Mucosa of stomach (tissue), 1 donor: Measurements from ENCODE around the gene HRAS.
"Not testable (repeated sequence)": the region's sequence is repeated elsewhere in the genome, so short reads cannot be mapped to it uniquely, and the experiment has no call there.

Experiments used
- H3K27me3 ChIP-seq: one replicate; pipeline ENCODE4 v1.7.0; 2013; ENCODE audit warnings: mild to moderate bottlenecking, low read length; ENCODE audit not compliant: control insufficient read depth, insufficient read depth
- H3K36me3 ChIP-seq: one replicate; pipeline ENCODE4 v1.7.0; 2013; ENCODE audit warnings: low read length; ENCODE audit not compliant: control insufficient read depth, insufficient read depth
- H3K4me1 ChIP-seq: one replicate; pipeline ENCODE4 v1.7.0; 2013; ENCODE audit warnings: mild to moderate bottlenecking, low read length; ENCODE audit not compliant: control insufficient read depth, insufficient read depth
- H3K4me3 ChIP-seq: one replicate; pipeline ENCODE4 v1.7.0; 2013; ENCODE audit warnings: low read length
- H3K9ac ChIP-seq: one replicate; pipeline ENCODE4 v1.7.0; 2013; ENCODE audit warnings: mild to moderate bottlenecking, low read length, moderate library complexity
- H3K9me3 ChIP-seq: one replicate; pipeline ENCODE4 v1.7.0; 2013; ENCODE audit warnings: mild to moderate bottlenecking, low read length, moderate library complexity; ENCODE audit not compliant: control insufficient read depth
- donor health status: Pancreatic carcinoma.

The HRAS gene

GRCh38 chr11:520428-521176 is 14.8 kb downstream of the HRAS start:
- no peak overlapping the region for H3K4me3 ChIP-seq
- no peaks in the 10 kb centered on the region for H3K4me1 ChIP-seq
- H3K36me3 ChIP-seq: no peaks in the 10 kb centered on the region
- H3K9me3 ChIP-seq: no peaks in the 10 kb centered on the region
- H3K9ac ChIP-seq: no peak overlapping the region
- peaks cover 3% of the 10 kb centered on the region for H3K27me3 ChIP-seq

- Histone ChIP-seq H3K9me3 (no peaks in the 10 kb centered on the region), H3K4me3 (no peak overlapping the region), H3K9ac (peak overlapping the region; percentile 34), H3K36me3 (no peaks in the 10 kb centered on the region), H3K4me1 (no peaks in the 10 kb centered on the region), H3K27me3 (peaks cover 3% of the 10 kb centered on the region)
Observed at GRCh38 chr11:518463-519202, 16.7 kb downstream of the HRAS start.

GRCh38 chr11:516918-517685 is 18.3 kb downstream of the HRAS start:
- H3K36me3 ChIP-seq, H3K4me3 ChIP-seq, H3K9ac ChIP-seq, H3K9me3 ChIP-seq, H3K27me3 ChIP-seq, H3K4me1 ChIP-seq: not testable (repeated sequence)

- Histone ChIP-seq H3K9ac (no peak overlapping the region), H3K36me3 (no peaks in the 10 kb centered on the region), H3K4me3 (no peak overlapping the region), H3K27me3 (peaks cover 3% of the 10 kb centered on the region), H3K9me3 (no peaks in the 10 kb centered on the region), H3K4me1 (no peaks in the 10 kb centered on the region)
Observed at GRCh38 chr11:516400-516799, 19.0 kb downstream of the HRAS start.

- Histone ChIP-seq H3K9ac (no peak overlapping the region), H3K4me3 (no peak overlapping the region), H3K4me1 (no peaks in the 10 kb centered on the region), H3K9me3 (no peaks in the 10 kb centered on the region), H3K27me3 (no peaks in the 10 kb centered on the region), H3K36me3 (no peaks in the 10 kb centered on the region)
Observed at GRCh38 chr11:515131-515530, 20.2 kb downstream of the HRAS start.

DNA sequence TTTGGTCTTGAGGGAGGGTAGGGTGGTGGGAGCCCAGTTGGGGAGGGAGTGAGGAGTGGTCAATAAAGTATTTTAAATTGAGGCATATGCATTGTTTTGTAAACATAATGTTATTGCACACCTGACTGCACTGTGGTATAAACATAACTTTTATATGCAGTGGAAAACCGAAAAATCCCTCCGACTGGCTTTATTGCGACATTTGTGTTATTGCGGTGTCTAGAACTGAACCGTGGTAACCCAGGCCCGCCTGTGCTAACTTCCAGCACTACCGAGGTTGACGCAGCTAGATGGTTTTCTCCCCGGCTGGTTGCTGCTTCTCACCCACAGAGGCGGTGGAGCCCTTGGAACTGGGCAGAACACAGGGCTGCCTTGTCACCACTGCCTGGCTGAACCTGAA is 20.8 kb downstream of the HRAS start:
- Histone ChIP-seq H3K27me3 (no peaks in the 10 kb centered on the region), H3K4me1 (no peaks in the 10 kb centered on the region), H3K9ac (no peak overlapping the region), H3K36me3 (no peaks in the 10 kb centered on the region), H3K9me3 (no peaks in the 10 kb centered on the region), H3K4me3 (no peak overlapping the region)

DNA sequence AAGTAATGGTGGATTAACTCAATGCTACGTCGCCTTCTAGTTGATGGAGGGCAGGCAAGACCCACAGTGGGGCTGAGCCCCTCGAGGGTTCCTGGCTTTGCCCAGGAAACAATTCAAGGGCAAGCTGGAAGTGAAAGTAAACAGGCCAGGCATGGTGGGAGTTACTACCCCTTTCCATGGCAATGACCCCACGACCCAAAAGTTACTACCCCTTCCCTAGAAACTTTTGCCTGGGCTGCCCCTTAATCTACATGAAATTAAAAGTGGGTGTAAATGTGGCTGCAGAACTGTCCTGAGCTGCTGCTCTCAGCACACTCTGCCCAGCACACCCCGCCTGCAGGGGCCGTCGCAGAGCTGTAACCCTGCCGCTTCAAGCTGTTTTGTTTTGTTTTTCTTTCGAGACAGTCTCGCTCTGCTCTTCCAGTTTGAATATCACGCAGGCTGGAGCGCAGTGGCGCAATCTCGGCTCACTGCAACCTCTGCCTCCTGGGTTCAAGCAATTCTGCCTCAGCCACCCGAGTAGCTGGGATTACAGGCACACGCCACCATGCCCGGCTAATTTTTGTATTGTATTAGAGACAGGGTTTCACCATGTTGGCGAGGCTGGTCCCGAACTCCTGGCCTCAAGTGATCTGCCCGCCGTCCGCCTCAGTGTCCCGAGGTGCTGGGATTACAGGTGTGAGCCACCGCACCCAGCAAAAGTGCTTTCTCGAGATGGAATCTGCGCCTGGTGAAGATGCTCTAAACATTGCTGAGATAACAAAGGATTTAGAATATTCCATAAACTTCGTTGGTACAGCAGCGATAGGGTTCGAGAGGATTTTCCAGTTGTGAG is 22.4 kb downstream of the HRAS start:
- Histone ChIP-seq H3K36me3 (no peaks in the 10 kb centered on the region), H3K4me3 (no peak overlapping the region), H3K27me3 (no peaks in the 10 kb centered on the region), H3K9ac (no peak overlapping the region), H3K4me1 (no peaks in the 10 kb centered on the region), H3K9me3 (no peaks in the 10 kb centered on the region)

GRCh38 chr11:508956-509355 is 26.4 kb downstream of the HRAS start:
- no peaks in the 10 kb centered on the region for H3K36me3 ChIP-seq

DNA sequence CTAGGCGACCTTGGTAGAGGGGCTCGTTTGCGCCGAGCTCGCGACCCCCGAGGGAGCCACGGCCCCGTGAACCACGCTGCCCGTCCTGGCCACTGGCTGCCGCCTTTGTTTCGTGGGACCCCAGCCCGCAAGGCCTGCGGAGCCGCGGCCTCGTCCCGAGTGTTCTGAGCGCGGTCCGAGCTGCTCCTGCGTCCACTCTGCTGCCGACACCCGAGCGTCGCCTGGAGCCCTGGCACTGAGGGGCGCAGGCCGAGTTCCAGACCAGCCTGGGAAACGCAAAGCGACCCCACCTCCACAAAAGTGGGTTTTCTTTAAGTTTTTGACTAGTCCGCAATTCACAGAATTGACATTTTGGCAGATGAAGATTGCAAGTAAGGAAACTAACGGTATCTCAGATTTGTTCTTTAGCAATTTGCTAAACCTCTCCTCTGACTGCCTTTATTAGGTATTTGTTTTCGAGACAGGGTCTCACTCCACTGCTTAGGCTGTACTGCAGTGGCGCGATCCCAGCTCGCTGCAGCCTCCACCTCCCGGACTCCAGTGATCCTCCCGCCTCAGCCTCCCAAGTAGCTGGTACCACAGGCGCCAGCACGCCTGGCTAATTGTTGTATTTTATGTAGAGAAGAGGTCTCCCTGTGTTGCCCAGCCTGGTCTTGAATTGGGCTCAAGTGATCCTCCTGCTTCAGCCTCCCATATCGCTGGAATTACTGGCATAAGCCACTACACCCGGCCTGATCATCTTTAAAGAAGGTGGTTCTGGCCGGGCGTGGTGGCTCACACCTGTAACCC is 27.5 kb downstream of the HRAS start:
- Histone ChIP-seq H3K9ac (peak overlapping the region; percentile 47), H3K4me1 (peaks cover 36% of the 10 kb centered on the region), H3K9me3 (no peaks in the 10 kb centered on the region), H3K36me3 (no peaks in the 10 kb centered on the region), H3K27me3 (no peaks in the 10 kb centered on the region), H3K4me3 (no peak overlapping the region)

More at GRCh38 chr11:508956-509355, 26.4 kb downstream of the HRAS start:
- no peak overlapping the region for H3K9ac ChIP-seq
- no peaks in the 10 kb centered on the region for H3K9me3 ChIP-seq
- H3K27me3 ChIP-seq: no peaks in the 10 kb centered on the region
- H3K4me1 ChIP-seq: peaks cover 31% of the 10 kb centered on the region
- no peak overlapping the region for H3K4me3 ChIP-seq

GRCh38 chr11:506995-507726 is 28.2 kb downstream of the HRAS start, which contains the start of gene RNH1:
RNH1 (minus strand) TSS chr11:507242; CDS start chr11:502162, 5,080 bp downstream.
- peaks cover 39% of the 10 kb centered on the region for H3K4me1 ChIP-seq
- no peaks in the 10 kb centered on the region for H3K36me3 ChIP-seq
- no peaks in the 10 kb centered on the region for H3K27me3 ChIP-seq
- H3K9me3 ChIP-seq: no peaks in the 10 kb centered on the region
- peak within 1 kb of the TSS; percentile 62 for H3K4me3 ChIP-seq
- H3K9ac ChIP-seq: peak within 1 kb of the TSS; percentile 95
